GM20431 (cell line): Measurements from ENCODE around the gene RNF141.

Experiments
- in situ Hi-C: fragments of 300-500 bp; cut with MseI, MboI; formaldehyde crosslinking; loops from one replicate; pipeline ENCODE4 v1.15.0; 2020; ENCODE audit warnings: low sequenced_read_pairs; ENCODE audit not compliant: unreplicated experiment

RNF141 gene

DNA sequence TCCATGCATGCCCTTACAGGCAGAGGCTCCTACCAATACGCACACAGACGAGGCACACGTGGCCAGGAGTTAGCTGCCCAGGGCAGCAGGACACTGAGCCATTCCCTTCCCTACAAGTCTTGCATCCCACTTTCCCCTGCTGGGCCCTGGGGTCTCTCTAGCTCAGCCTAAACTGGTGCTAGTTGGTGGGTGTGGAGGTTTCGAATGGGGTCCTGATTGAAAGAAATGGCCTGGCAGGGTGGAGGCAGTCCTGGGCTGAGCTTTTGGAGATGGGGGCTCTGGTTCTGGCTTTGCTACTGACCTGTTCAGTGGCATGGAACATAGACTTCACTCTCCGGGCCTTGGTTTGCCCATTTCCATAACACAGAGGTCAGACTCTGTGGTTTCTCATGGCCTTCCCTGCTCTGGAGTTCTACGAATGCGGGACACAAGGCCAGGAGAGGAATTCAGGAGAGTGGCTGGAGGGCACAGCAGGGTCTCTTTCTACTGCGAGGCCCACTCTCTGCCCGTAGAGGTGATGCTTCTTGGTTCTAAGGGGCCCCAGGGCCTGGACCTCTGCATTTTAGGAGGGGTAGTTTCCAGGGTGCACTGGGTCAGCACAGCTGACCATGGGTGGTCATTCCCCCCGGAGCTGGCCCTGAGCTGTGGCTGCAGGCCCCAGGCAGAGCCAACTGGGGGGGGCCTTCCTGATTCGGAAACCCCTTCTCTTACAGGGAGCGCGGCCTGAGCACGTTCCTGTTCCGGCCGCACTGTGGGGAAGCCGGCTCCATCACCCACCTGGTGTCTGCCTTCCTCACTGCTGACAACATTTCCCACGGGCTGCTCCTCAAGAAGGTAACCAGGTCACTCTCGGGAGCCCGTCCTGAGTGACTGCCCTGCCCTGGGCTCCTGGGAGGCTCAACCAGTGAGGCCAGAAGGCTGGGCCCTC, 40.0 kb downstream of the RNF141 start:
- in situ Hi-C loops, result no loop called here

GRCh38 chr11:10499874-10500601, 40.9 kb downstream of the RNF141 start:
- in situ Hi-C loops, result no loop called here

DNA sequence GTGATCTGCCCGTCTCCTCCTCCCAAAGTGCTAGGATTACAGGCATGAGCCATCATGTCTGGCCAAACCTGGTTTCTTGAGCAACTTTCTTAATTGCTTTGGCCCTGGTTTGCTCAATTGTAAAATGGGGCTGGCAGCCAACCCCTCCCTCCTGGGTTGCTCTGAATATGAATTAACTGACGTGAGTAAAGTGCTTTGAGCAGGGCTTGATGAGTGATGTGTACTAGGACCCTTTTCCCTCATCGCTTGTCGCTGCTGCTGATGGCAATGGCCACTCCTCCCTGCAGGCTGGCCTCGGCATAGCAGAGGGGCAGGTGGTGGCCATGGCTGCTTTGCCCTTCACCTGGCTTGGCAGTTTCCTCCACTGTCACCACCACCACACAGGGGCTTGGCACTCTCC, 41.5 kb downstream of the RNF141 start:
- in situ Hi-C loops, result no loop called here

GRCh38 chr11:10498426-10499250, 42.3 kb downstream of the RNF141 start:
- in situ Hi-C loops, result no loop called here

DNA sequence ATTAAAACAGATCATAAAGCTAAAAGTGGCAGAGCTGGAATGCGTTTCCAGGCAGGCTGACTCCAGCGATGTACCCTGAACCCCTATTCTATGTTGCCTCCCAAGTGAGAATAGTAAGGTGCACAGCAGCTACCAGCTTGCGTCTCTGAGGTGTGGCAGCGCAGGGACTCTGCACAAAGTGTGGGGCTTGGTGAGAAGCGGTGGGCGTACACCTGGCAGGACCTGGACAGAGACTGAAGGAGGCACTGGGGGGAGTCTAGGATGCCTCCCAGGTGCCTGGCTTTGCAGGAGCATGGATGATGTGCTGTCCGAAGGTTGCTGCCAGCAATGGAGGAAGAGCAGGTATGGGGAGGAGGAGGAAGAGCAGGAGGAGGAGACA, 43.0 kb downstream of the RNF141 start:
- in situ Hi-C loops, result no loop called here

DNA sequence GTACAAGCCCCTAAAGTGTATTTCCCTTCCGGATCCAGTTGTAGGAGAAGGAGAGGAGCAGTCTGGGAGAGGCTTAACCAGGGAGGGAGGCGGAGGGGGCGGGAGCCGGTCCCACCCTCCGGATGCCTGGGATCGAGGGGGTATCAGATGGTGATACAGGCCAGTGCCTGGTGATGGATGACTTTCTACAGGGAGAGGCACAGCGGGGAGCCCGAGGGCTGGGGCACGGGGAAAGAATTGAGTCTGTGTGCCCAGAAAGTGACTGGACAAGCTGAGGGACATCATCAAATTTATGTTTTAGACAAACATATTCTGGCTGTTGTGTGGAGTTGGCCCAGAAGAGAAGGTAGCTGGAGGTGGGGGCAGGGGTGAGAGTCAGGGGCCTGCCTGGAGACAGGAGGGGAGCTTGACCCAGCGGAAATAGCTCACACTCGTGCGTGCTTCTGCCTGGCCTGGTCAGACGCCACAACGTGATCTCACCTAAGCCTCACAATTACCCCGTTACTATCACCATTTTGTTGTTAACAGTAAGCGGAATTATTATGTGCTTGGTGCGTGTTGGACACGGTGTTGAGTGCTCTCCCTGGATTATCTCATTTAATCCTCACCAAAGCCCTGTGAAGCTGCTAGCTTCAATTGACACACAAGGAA, 43.5 kb downstream of the RNF141 start:
- in situ Hi-C loops, result no loop called here

- in situ Hi-C loops, result no loop called here
Observed at GRCh38 chr11:10496296-10496936, 44.6 kb downstream of the RNF141 start.

DNA sequence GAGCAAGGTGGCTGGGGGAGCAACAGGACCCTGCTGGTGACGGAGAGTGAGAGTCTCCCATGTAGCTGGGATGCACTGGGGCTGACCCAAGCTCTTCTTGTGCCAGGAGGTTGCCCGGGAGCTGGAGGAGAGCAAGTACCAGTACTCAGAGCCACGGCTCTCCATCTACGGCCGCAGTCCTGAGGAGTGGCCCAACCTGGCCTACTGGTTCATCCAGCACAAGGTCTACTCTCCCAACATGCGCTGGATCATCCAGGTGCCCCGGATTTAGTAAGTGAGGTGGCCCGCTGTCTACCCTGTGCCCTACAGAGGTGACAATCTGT, 45.6 kb downstream of the RNF141 start:
- in situ Hi-C loops, result no loop called here

DNA sequence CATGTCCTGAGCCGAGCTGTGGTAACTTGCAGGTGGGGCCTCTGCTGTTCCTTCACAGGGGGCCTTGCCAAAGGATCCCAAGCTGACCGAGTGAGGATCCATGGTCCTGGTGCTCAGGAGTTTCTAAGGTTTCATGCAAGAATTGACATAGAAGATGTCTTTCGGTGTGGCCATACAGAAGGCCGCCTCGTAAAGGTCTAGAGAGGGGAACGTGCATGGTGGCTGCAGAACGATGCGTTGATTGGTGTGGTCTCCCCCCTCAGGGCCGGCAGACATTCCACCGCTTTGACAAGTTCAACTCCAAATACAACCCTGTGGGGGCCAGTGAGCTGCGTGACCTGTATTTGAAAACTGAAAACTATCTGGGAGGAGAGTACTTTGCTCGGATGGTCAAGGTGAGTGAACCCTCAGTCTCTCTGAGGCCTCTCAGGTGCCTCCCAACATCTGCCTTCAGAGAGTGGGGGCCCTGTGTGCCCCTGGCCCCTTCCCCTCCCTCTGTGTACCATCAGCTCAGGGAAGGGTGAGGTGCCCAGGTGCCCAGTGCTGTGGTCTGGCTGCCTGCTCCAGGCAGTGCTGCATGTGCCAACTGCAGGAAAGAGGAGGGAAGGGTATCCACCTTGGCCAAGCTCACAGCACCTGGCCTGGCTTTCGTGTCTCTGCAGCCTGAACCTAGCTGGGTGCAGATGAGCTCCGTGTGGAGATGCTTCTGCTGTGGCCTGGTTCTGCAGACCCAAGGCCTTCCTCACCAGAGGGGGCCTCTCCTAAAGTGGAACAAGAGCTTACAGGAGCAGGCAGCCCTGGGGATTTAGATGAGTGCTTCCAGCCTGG, 46.1 kb downstream of the RNF141 start:
- in situ Hi-C loops, result no loop called here

- in situ Hi-C loops, result no loop called here
Observed at GRCh38 chr11:10493041-10493663, 47.8 kb downstream of the RNF141 start.

GRCh38 chr11:10492084-10492483, 48.9 kb downstream of the RNF141 start:
- in situ Hi-C loops, result no loop called here

GRCh38 chr11:10490398-10491241, 50.4 kb downstream of the RNF141 start:
- in situ Hi-C loops, result no loop called here

- in situ Hi-C loops, result no loop called here
Observed at GRCh38 chr11:10490032-10490397, 51.0 kb downstream of the RNF141 start.

GRCh38 chr11:10488934-10489691, 51.9 kb downstream of the RNF141 start:
- in situ Hi-C loops, result no loop called here

- in situ Hi-C loops, result no loop called here
Observed at GRCh38 chr11:10488121-10488933, 52.7 kb downstream of the RNF141 start.

DNA sequence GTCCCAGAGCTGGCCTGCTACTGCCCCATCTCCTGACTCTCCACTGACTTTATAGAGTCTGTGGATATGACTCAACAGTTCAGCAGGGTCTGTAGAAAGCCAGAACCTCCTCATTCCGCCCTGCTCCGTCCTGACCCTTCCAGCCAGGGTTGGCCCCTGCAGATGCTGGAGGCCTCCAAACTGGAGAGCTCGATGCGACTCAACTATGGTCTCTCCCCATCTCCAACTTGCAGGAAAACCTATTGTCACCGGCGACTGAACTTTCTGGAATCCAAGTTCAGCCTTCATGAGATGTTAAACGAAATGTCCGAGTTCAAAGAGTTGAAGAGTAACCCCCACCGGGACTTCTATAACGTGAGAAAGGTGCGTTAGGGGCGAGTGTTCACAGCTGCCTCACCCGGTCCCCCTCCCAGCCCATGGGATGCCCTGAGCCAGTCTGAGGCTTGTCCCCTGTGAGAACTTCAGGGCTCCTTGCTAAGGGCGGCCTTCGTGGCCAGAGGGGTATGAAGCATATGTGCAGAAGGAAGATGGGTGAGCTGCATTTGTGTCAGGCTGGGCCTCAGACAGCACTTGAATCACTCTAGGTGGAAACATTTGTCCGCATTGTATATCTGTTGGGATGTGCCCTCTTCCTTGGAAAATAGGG, 53.9 kb downstream of the RNF141 start:
- in situ Hi-C loops, result no loop called here
